ENCODE data around the gene NFAT5. TPM values are rescaled to one million over a fixed set of nuclear protein-coding genes. Genes with fewer than 3 reads are reported as not detected.

Gene NFAT5
- total RNA-seq, 4 donors from 2014 or later = 76.1 to 122 (median 102) TPM

DNA sequence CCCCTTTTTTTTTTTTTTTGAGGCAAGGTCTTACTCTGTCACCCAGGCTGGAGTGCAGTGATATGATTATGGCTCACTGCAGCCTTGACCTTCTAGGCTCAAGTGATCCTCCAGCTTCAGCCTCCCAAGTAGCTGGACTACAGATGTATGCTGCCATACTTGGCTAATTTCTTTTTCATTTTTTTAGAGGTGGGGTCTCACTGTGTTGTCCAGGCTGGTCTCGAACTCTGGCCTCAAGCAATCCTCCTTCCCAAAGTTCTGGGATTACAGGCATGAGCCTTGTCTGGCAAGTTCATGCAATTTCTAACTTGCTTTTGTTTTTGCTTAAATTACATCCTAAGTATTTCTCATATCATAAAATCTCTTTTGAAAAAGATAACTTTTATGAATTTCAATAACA lies 33.8 kb upstream of the NFAT5 start:
- no peaks in the 10 kb centered on the region for H3K36me3 ChIP-seq
- DNase-seq = no peak
- no peak overlapping the region for H3K4me3 ChIP-seq (replicated peaks in 1 of 3)
- intact Hi-C loops (cut with DNase I) = no loop called here
- no peak overlapping the region for H3K27ac ChIP-seq
- 91 to 96% methylated on average over 1 of the region's 1 CpG for WGBS, 2 donors
- H3K27me3 ChIP-seq = no peaks in the 10 kb centered on the region
- no peaks in the 10 kb centered on the region for H3K9me3 ChIP-seq
- TF ChIP-seq, protein P1, sequence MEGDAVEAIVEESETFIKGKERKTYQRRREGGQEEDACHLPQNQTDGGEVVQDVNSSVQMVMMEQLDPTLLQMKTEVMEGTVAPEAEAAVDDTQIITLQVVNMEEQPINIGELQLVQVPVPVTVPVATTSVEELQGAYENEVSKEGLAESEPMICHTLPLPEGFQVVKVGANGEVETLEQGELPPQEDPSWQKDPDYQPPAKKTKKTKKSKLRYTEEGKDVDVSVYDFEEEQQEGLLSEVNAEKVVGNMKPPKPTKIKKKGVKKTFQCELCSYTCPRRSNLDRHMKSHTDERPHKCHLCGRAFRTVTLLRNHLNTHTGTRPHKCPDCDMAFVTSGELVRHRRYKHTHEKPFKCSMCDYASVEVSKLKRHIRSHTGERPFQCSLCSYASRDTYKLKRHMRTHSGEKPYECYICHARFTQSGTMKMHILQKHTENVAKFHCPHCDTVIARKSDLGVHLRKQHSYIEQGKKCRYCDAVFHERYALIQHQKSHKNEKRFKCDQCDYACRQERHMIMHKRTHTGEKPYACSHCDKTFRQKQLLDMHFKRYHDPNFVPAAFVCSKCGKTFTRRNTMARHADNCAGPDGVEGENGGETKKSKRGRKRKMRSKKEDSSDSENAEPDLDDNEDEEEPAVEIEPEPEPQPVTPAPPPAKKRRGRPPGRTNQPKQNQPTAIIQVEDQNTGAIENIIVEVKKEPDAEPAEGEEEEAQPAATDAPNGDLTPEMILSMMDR (IDR thresholded peaks at IDR 0.05) = no peak
- no peak for TF ChIP-seq POLR2A (IDR thresholded peaks at IDR 0.05)
- peaks cover 9 to 15% of the 10 kb centered on the region in 2 donors for H3K4me1 ChIP-seq

DNA sequence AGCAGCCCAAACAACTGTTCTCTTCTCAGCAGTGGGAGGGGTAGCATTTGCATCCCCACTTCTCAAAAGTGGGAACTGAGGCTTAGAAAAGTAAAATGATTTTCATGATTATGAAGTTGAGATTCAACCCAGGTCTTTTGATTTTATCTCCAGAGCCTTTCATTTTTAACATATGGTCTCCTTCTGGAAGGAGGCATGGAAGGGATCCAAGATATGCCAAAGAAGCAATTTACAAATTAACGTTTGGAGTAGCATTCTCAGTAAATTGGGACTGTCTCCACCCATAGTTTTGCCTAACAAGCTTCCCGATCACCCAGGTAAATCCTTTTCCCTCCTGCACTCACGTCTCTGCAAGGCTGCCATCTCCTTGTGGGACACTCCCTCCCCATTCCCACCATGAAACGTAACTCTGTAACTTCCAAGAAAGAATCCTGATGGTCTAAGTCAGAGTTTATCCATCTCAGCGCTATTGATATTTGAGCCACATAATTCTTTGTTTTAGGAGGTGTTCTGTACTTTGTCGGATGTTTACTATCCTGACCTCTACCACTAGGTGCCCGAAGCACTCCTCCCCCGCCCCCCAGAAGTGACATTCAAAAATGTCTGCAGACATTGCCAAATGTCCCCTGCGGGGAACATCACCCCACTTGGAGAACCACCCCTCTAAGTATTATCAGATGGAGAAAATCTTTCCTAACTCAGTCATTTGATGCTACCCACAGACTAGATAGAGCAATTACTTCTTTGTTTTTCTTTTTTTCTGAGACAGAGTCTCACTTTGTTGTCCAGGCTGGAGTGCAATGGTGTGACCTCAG lies 32.9 kb upstream of the NFAT5 start:
- H3K9me3 ChIP-seq = no peaks in the 10 kb centered on the region
- peaks cover 4 to 9% of the 10 kb centered on the region in 2 donors for H3K4me1 ChIP-seq
- no peak overlapping the region for H3K4me3 ChIP-seq (replicated peaks in 1 of 3)
- no peak overlapping the region for H3K27ac ChIP-seq
- no peak for DNase-seq
- 60 to 64% methylated on average over 9 of the region's 9 CpGs for WGBS, 2 donors
- intact Hi-C loops (cut with DNase I) = no loop called here
- H3K36me3 ChIP-seq = no peaks in the 10 kb centered on the region
- H3K27me3 ChIP-seq = no peaks in the 10 kb centered on the region
- no peak for TF ChIP-seq POLR2A (IDR thresholded peaks at IDR 0.05)
- TF ChIP-seq, protein P1 (IDR thresholded peaks at IDR 0.05) = no peak

- no peak for DNase-seq
- peaks cover 4 to 9% of the 10 kb centered on the region in 2 donors for H3K4me1 ChIP-seq
- no peaks in the 10 kb centered on the region for H3K27me3 ChIP-seq
- TF ChIP-seq POLR2A (IDR thresholded peaks at IDR 0.05) = no peak
- TF ChIP-seq, protein P1 (IDR thresholded peaks at IDR 0.05) = no peak
- 87 to 93% methylated on average over 3 of the region's 3 CpGs for WGBS, 2 donors
- H3K27ac ChIP-seq = no peak overlapping the region
- H3K4me3 ChIP-seq (replicated peaks in 1 of 3) = no peak overlapping the region
- H3K9me3 ChIP-seq = no peaks in the 10 kb centered on the region
- H3K36me3 ChIP-seq = no peaks in the 10 kb centered on the region
- intact Hi-C loops (cut with DNase I) = no loop called here
Measured at GRCh38 chr16:69534720-69535119, 31.0 kb upstream of the NFAT5 start.

GRCh38 chr16:69535123-69536050 lies 30.4 kb upstream of the NFAT5 start:
- no peak for DNase-seq
- no peak overlapping the region for H3K27ac ChIP-seq
- intact Hi-C loops (cut with DNase I) = no loop called here
- H3K27me3 ChIP-seq = no peaks in the 10 kb centered on the region
- WGBS, 2 donors = 75 to 83% methylated on average over 8 of the region's 8 CpGs
- no peaks in the 10 kb centered on the region for H3K36me3 ChIP-seq
- TF ChIP-seq POLR2A (IDR thresholded peaks at IDR 0.05) = no peak
- TF ChIP-seq, protein P1 (IDR thresholded peaks at IDR 0.05) = no peak
- H3K4me1 ChIP-seq = peaks cover 4 to 7% of the 10 kb centered on the region in 2 donors
- no peaks in the 10 kb centered on the region for H3K9me3 ChIP-seq
- H3K4me3 ChIP-seq (replicated peaks in 1 of 3) = no peak overlapping the region
